NCI-H2171 treated with DMSO at 0.1 percent for 48 hours (cell line): ENCODE measurements around the gene LRRK1.

Source experiments
- DNase-seq: peaks from one replicate; lab custom pipeline; 2025; lab: John Stamatoyannopoulos, UW

The LRRK1 gene

DNA sequence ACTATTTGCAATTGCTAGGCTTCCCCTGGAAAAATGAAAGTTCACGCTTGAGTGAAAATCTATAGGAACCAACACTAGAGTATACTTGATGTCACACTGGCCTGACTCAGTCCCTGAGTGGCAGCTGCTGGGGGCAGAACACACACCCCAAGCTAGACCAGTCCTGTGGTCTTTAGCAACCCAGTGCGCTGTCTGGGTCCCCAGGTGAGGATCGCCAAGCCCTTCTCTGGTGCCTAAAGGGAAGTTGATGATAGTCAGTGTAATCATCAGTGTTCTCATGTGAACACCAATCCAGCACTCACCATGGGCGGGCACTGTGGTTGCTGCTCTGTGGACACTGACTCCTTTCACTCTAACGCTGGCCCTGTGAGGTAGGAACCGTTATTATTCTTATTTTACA is 28.3 kb upstream of the LRRK1 start:
- no peak for DNase-seq

DNA sequence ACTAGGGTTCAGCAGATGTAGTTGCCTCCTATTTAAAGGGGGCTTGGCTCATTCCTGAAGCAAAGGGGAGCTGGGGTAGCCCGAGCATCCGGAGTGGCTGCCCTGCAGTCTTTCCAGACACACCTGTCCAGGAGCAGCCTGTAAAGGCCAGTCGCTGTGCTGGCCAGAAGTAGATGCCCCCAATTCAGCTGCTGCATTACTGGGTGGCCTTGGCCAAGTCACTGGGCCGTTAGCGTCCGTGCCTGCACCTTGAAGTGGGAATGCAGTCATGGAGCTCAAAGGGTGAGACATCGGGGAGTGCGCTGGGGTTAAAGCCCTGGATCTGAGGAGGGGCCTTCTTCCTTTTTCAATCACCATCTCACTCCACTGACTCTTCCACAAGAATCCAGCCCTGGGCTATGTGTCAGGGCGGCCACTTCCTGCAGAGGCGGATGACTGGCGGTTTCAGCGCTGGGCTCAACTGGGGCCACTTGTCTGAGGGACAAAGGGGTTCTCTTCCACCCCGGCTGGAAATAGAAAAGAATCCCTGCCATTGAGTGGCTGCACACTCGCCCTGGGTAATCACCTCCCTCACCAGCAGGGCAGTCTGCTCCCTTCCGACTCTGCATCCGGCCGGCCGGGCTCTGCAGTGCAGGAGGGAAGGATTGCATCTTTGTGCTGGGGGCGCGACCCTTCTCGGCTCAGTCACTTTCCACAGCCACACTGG is 27.7 kb upstream of the LRRK1 start:
- DNase-seq, result no peak

DNA sequence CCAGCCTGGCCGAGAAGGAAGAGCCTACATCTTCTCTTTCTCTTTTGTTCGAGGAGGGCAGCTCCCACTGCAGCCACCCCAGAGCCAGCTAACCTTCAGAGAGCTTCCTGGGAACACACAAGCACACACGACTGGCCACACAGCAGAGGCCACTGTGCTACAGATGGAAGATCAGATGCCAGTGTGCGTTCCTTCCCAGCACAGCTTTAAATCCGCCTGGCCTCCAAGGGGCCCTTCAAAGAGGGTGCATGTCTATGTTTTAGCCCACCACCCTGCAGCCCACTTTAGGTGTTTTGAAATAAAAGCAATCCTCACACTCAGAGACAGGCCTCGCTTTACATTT is 27.2 kb upstream of the LRRK1 start:
- DNase-seq, result no peak

DNA sequence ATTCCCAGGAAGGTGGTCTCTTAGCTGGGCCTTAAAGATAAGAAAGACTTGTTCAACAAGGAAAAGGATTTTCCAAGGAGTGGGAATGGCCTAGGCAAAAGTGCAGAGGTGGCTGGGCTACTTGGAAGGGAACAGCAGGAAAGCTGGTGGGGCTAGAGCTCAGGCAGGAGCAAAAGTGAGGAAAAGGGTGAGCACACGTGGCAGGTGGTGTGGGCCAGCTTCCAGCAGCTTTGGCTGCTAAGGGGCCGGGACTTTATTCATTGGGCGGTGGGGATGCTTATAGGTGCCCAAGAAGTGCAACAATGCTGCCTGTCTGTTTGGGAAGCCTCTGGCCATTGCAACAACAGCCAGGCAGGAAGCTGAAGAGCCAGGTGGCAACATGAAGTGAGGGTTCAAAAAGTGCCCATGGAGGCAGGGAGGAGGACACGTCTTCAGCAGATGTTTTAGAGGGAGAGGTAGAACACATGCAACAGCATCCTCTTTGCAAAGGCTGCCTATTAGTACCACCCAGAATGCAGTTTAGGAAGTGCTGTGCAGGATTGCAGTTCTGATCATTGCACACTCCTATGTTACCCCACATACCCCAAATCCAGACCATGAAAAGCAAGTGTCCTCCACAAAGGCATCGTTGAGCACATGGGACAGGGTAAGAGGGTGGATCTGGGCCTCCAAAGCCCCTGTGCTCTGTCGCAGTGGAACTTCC is 25.7 kb upstream of the LRRK1 start:
- DNase-seq, result no peak

DNA sequence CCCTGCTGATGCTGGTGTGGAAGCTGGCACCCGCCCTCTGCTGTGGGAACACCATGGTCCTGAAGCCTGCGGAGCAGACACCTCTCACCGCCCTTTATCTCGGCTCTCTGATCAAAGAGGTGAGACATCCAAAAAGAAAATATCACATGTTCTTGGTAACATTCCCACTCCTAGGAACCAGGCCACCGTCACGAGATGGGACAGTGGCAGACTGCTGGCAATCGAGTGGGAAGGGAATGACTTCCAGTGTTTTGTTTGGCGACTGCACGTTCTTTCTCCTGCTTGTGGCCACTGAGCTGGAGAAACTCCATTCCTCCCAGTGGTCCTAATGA is 25.2 kb upstream of the LRRK1 start:
- DNase-seq, result no peak

DNA sequence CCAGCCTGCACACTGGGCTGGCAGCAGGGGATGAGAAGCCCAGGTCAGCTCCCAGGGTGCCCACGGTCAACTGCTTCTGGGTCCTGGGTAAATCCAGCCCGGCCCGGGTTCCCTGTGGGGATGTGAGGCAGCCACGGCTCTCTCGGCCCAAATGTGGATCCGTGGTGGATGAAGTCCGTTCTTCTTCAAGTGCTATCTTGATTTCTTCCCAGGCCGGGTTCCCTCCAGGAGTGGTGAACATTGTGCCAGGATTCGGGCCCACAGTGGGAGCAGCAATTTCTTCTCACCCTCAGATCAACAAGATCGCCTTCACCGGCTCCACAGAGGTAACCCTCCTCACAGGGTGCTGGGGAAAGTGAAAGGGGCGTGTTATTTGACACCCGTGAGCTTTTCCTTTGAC is 23.4 kb upstream of the LRRK1 start:
- DNase-seq, result no peak

DNA sequence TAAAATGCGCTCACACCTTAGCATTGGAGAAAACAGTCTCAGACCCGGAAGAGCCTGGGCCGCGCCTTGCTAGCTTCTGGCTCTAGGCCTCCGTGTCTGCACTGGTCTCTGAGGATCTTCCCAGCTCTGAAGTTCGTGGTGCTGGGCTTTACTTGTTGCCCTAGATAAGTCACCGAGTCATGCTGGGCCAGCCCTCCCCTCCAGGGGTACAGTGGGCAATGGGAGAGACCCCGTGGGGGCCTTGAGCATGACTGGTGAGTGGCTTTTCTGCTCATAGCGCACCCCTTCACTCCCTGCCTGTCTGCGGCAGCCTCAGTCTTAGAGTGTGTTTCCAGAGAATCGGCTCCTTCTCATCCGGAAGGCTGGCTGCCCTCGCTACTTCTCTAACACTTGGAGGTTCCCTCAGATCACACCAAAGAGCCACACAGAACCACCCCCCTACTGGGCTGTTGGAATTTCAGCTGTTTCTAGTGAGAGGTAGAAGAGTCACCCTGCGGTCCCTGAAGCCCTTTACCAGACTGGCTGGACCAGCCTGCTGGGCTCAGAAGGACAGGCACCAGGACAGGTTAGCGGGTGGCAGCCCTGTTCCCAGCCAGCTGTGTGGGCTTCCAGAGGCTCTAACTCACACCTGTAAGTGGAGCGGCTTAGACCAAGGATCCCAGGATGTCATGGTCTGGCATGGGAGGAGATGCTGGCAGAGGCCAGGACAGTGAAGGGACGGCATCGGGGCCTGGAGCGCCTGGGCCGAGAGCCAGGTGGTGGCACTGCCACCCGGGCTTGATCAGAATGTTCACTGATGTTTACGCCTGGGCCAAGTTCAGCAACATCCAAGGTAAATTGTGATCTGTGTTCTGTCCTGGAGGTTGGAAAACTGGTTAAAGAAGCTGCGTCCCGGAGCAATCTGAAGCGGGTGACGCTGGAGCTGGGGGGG is 21.7 kb upstream of the LRRK1 start:
- no peak for DNase-seq

DNA sequence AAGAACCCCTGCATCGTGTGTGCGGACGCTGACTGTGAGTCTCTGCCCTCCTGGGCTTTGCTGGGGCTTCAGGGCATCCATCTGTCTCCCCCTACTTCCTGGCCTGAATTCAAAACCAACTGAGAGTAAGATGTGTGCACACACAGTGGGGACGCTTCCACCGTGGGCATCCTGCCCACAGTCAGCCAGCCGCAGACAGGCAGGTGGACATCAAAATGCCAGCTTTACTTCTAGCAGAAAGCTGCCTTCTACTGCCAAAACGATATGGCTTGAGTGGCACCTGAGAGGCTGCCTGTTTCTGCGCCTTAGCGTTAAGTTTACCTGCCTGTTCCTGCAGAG is 21.0 kb upstream of the LRRK1 start:
- DNase-seq, result no peak

DNA sequence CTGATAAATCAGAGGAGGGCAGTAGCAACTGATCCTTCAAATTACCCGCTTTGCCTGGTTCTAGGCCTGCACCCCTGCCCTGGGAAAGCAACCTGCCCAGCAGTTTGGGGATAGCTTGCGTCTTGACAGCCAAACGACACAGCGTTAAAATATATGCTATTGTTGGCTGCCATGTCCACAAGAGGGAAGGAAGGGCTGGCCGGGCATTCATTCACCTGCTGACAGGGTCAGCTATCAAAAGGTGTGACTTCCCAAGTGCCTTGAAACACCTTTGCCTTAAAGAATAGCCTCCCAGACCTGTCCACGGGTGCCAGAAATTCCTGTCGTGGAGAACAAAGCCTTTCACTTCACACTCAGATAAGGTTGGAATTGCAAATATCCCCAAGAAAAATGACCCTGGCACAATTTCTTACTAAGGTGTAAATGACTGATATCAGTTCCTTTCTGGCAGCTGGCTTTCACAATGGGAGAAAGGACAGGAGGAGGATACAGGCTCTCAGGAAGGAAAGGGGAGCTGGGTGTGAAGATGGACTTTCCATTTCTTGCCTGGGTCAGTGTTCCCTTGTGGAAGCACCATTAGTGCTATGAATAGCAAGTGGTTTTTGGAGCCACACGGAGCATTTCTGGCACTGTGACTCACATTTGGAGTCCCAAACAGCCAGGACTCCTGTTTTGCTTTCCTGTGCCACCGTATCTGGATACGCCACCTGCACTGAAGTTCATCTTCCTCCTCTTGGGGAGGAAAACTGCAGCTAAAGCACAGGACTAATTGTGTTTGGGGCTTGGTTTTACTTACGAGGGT is 20.3 kb upstream of the LRRK1 start:
- no peak for DNase-seq

DNA sequence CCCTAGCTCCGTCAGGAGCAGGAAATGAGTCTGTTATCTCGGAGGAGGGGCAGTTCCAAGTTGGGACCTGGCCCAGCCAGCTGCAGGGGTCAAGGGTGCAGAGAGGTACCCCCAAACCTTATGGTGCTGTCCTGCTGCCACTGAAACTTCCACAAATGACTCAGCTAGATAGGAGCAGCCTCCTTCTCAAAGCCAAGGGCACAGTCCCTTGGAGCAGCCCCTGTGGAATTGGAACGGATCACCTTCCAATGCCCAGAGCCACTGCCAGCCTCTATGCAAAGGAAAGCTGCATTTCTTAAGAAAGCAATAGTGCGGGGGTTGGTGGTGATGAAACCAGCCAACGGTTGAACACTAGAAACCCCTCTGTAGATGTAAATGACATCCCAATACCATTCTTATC is 19.6 kb upstream of the LRRK1 start:
- no peak for DNase-seq

DNA sequence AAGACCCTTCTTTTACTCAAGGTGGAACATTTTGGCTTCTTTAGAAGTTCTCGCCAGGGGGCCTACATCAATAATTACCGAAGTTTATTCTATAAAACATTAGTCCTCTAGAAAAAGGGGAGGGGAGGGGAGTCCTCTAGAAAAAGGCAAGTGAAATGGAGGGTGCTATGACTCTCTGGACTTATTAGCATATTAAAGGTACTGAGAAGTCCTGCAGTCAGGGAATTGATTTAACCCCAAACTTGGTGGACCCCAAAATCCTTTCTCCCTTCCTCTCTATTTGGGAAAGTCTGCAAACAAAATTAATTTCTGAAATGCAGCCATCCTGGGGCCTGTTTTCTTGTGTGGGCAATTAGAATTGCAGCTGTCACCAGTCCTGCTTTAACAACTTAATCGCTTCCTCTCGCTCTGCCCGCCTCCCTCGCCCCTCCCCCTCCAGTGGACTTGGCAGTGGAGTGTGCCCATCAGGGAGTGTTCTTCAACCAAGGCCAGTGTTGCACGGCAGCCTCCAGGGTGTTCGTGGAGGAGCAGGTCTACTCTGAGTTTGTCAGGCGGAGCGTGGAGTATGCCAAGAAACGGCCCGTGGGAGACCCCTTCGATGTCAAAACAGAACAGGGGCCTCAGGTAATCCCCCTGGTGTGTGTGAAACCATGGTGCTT is 18.9 kb upstream of the LRRK1 start:
- no peak for DNase-seq

DNA sequence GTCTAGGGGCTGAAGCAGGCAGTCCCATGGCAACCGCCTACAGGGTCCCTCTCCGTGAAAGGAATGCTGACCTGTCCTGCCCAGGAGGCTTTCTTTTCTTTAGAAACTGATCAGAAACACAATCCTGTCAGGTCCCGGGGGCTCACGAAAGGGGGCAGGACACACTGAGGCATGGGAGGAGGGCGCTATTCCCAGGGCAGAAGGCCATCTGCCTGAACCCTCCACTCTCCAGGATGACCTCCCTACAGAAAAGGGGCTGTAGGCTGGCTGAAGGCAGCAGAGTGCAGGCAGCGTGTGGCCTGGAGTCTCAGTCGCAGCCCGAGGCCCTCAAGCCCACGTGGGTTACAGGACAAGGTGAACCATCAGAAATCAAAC is 18.4 kb upstream of the LRRK1 start:
- no peak for DNase-seq

DNA sequence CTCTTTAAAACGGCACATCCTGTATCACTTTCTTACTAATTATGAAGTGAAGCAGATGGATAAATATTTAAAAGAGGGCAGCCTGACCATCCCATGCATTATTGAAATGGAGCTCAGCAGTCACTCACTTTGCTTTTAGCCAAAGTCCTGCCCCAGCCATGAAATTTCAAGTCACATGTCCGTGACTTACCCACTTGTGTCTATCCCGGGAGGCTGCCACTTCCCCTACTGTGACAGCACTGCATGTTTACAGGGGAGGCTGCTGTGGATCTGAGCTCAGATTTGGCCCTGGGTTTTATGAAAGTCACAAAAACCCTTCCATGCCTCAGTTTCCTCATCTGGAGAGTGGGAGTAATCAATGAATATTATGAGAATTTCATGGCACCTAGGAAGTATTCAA is 17.9 kb upstream of the LRRK1 start:
- no peak for DNase-seq

DNA sequence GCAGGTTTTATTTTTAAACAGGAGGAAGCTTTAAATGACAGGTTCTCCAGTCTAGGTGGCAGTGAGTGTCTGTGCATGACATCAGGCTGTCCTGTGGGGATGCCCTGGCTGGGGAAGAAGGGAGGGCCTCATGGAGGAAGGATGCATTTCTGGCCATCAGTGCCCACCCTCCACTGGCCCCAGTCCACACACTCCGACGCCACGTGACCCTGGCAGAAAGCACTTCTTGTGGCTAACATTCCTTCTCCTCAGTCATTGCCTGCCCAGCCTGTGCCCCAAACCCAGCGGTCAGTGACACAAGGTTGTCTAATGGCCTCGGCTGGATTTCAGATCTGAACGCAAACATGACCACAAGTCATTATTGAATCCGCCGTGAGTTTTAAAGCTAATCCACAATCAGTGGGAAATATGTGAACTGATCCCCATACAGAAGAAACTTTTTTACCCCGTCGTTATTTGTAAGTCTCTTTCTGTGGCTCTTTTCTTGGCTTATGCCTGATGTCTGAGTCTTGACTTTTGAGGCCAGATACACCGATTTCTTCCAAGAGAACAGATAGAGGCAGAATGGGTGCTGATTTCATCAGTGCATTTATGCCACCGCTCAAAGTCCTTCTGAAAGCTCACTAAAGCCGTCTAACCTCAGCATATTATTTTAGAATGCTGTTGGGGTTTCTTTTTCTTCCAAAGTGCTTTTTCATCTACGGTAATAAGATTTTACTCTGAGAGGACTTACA is 17.3 kb upstream of the LRRK1 start:
- DNase-seq, result no peak

DNA sequence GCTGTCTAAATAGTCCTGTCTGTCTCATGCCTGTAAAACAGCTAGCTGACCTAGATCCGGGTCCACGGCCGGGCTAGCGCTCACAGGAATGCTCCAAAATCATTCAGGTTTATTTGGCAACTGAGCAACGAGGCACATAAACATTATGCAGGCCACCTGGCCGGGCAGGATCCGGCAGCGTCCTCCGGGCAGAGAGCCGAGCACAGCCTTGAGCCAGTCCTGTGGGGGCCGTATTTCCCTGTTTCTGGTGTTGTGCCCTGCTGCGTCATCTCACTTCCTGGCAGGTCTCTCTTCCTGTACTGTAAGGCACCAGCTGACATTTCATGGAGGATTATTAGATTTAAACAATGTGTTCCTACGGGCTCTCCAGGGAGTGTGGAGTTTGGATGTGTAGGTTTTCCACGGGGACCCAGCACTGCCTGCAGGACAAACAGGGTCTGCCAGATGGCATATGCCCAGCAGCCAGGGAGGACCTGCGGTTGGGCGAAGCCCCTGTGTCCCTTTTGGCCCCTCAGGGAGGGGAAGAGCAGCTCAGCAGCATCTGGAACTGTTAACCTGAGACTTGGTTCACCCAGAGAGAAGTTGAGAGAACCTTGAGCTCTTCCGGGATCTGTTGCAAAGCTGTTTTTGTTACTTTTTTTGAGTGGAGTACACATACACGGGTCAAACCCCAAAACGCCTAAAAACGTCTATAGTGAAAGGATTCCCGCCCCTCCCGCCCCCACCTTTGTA is 16.6 kb upstream of the LRRK1 start:
- DNase-seq, result peak; percentile 86

DNA sequence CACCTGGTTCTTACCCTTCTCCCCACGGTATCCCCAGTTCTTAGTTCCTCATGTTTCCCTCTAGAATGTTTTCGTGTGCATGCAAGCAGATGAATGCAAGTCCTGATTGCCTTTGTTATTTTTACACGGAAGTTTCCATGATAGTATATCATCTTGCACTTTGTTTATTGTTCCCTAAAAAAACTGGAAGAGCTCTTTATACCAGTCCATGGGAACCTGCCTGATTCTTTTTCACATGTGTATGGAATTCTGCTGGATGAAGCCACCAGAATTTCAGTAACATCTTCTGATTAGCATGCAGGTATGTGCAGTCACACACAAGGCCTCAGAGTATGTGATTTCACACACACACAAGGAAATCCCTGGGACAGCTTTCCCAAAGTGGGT is 16.0 kb upstream of the LRRK1 start:
- peak; percentile 67 for DNase-seq

DNA sequence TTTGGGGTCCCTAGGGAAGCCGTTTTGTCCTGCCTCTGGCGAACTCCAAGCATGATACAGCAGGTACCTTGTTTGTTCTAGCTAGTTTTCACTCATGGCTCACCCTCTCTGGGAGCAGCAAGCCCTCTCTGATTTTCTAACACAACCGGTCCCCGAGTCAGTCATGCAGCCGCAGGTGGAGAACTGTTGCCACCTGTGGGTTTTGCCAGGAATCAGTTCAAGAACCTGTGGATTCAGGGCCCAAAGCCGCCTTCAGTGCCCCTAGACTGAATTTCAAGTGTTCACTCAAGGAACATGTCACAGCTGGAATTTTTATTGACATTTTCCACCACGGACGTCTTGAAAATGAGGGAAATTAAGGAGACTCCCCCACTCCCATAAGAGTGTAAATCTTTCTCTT is 13.3 kb upstream of the LRRK1 start:
- DNase-seq, result no peak

DNA sequence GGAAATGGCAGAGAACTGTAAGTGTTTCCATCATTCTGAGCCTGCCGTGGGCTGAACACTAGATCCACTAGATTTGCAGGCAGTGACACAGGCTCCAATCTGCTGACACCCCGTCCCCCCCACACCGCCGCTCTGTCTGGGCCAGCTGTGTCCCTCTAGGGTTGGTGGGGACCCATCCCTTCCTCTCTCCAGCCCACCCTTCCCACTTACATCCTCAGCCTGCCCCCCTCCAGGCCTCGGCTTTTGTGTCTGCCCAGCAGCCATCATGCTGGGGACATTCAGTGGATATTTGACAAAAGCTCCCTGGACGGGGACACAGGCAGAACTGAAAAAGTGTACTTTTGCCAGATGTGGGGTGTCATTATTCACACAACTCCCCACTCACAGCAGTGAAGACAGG is 10.7 kb upstream of the LRRK1 start:
- no peak for DNase-seq

DNA sequence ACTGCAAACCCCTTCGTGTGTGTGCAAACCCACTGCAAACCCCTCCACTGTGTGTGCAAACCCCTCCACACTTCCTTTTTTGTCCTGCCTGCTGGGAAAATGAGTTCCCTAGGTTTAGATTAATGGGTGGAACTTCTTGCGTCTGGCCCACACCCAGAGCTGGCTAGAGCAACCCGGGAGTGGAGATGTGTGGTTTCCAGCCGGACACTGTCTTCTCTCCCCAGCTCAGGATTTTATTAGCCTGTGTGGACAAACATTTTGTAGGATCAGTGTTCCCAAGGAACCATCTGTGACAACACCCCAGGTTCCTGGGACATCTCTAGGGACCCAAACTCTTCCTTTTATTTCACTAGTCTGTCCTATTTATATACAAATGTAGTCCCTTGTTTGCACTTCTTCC is 9.6 kb upstream of the LRRK1 start:
- DNase-seq, result no peak
